Measurements from ENCODE around the gene PPM1M. TPM values are rescaled to one million over a fixed set of nuclear protein-coding genes. Genes with fewer than 3 reads are reported as not detected.

The PPM1M gene
- total RNA-seq, 1 experiment from 2014 or later = 7.1 TPM

- Mint-ChIP-seq H3K9me3 (ENCODE audit: low read depth, unreplicated experiment) (no peaks in the 10 kb centered on the region), H3K27me3 (ENCODE audit: unreplicated experiment) (no peaks in the 10 kb centered on the region), H3K36me3 (ENCODE audit: insufficient read depth, unreplicated experiment) (peaks cover 5% of the 10 kb centered on the region), H3K27ac (ENCODE audit: unreplicated experiment) (no peak overlapping the region), H3K4me3 (ENCODE audit: low read depth, unreplicated experiment) (no peak overlapping the region), H3K4me1 (ENCODE audit: low read depth, unreplicated experiment) (no peaks in the 10 kb centered on the region)
- no peak for TF ChIP-seq CTCF (IDR thresholded peaks at IDR 0.05; ENCODE audit: unreplicated experiment)
- no peak for DNase-seq
- CTCF ChIA-PET = interaction anchor here (0.5 to 0.7 kb wide), 3 partner anchors 22 to 538 kb away, joined by 4 to 7 read pairs (median 4); no protein-coding TSS in a partner anchor
- intact Hi-C loops (cut with micrococcal nuclease; ENCODE audit: unreplicated experiment) = no loop called here
- BruUV-seq (replicated peaks) = no TSS peak
Observed at GRCh38 chr3:52298149-52299098, 52.9 kb downstream of the PPM1M start.

GRCh38 chr3:52299247-52299878 lies 53.8 kb downstream of the PPM1M start:
- H3K27me3 Mint-ChIP-seq (ENCODE audit: unreplicated experiment) = no peaks in the 10 kb centered on the region
- no peak overlapping the region for H3K27ac Mint-ChIP-seq (ENCODE audit: unreplicated experiment)
- no peaks in the 10 kb centered on the region for H3K9me3 Mint-ChIP-seq (ENCODE audit: low read depth, unreplicated experiment)
- no peak for TF ChIP-seq CTCF (IDR thresholded peaks at IDR 0.05; ENCODE audit: unreplicated experiment)
- H3K36me3 Mint-ChIP-seq (ENCODE audit: insufficient read depth, unreplicated experiment) = peaks cover 5% of the 10 kb centered on the region
- CTCF ChIA-PET = interaction anchor here (0.6 kb wide), 1 partner anchor 146 kb away, joined by 4 read pairs; no protein-coding TSS in a partner anchor
- no peak for DNase-seq
- no peaks in the 10 kb centered on the region for H3K4me1 Mint-ChIP-seq (ENCODE audit: low read depth, unreplicated experiment)
- no peak overlapping the region for H3K4me3 Mint-ChIP-seq (ENCODE audit: low read depth, unreplicated experiment)
- intact Hi-C loops (cut with micrococcal nuclease; ENCODE audit: unreplicated experiment) = no loop called here
- BruUV-seq (replicated peaks) = no TSS peak

Small RNA genes within 50 kb of the gene (microRNA-seq; reads per million reads assigned to microRNA genes)
- gene MIR135A1 (not detected), gene MIRLET7G (73,976 reads per million, percentile 99 among the genes with 10 or more reads in this experiment)

Other genes with a start within 250 kb of the PPM1M start
- 747 and 782 TPM in 2 replicates for gene RPL29, start 249.9 kb upstream of the PPM1M start, total RNA-seq (2022)
- 7.7 and 7.9 TPM in 2 replicates for gene DUSP7, start 189.2 kb upstream of the PPM1M start, total RNA-seq (2022)
- gene POC1A, start 91.3 kb upstream of the PPM1M start, total RNA-seq (2022) = 26.4 and 26.9 TPM in 2 replicates
- gene ALAS1, start 47.6 kb upstream of the PPM1M start, total RNA-seq (2022) = 80.2 and 81.7 TPM in 2 replicates
- gene TLR9, start 20.1 kb upstream of the PPM1M start, total RNA-seq (2022) = 0.14 and 0.27 TPM in 2 replicates
- 48.1 and 49.1 TPM in 2 replicates for gene TWF2, start 6.6 kb upstream of the PPM1M start, total RNA-seq (2022)
- gene WDR82, start 32.9 kb downstream of the PPM1M start, total RNA-seq (2022) = 55.4 and 59.7 TPM in 2 replicates
- 9.4 and 10.7 TPM in 2 replicates for gene GLYCTK, start 42.1 kb downstream of the PPM1M start, total RNA-seq (2022)
- 10.2 and 13.1 TPM in 2 replicates for gene DNAH1, start 70.6 kb downstream of the PPM1M start, total RNA-seq (2022)
- gene BAP1, start 164.2 kb downstream of the PPM1M start, total RNA-seq (2022) = 55.7 and 65.7 TPM in 2 replicates
- gene PHF7, start 164.9 kb downstream of the PPM1M start, total RNA-seq (2022) = 3.9 and 5.4 TPM in 2 replicates
- gene SEMA3G, start 199.3 kb downstream of the PPM1M start, total RNA-seq (2022) = 0.12 and 0.33 TPM in 2 replicates
- 25.5 and 26.5 TPM in 2 replicates for gene TNNC1, start 208.3 kb downstream of the PPM1M start, total RNA-seq (2022)
- gene NISCH, start 209.8 kb downstream of the PPM1M start, total RNA-seq (2022) = 58.6 and 67.4 TPM in 2 replicates
- 0.26 TPM in 1 of 2 replicates, not detected in the other for gene STAB1, start 249.6 kb downstream of the PPM1M start, total RNA-seq (2022)